ENCODE data around the gene KRTAP4-11.
"Not testable (repeated sequence)": the region's sequence is repeated elsewhere in the genome, so short reads cannot be mapped to it uniquely, and the experiment has no call there.

Gene KRTAP4-11

DNA sequence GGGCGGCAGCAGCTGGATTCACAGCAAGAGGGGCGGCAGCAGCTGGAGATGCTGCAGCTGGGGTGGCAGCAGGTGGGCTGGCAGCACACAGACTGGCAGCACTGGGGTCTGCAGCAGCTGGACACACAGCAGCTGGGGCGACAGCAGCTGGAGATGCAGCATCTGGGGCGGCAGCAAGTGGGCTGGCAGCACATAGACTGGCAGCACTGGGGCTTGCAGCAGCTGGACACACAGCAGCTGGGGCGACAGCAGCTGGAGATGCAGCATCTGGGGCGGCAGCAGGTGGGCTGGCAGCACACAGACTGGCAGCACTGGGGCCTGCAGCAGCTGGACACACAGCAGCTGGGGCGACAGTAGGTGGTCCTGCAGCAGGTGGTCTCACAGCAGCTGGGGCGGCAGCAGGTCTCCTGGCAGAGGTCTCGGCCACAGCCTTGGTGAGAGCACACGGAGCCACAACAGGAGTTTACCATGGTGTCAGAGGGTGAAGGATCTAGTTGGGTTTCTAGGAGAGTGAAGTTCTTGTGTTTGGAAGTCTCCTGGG is at the start of gene KRTAP4-11:
Gene KRTAP4-11, minus strand, starts transcription at position 528 of the 541 bp plus-strand sequence. Its CDS starts 58 bp downstream, at position 470.
- DNase-seq: not testable (repeated sequence)

DNA sequence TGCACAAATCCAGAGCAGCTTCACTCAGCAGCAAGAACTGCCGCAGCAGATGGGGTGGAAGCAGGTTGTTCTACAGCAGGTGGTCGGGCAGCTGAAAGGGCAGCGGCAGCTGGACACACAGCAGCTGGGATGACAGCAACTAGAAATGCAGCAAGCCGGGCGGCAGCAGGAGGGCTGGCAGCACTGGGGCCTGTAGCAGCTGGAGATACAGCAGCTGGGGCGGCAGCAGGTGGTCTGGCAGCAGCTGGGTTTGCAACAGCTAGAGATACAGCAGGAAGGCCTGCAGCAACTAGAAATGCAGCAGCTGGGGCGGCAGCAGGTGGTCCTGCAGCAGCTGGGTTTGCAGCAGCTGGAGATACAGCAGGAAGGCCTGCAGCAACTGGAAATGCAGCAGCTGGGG is 49.4 kb upstream of the KRTAP4-11 start:
- no peak for DNase-seq

DNA sequence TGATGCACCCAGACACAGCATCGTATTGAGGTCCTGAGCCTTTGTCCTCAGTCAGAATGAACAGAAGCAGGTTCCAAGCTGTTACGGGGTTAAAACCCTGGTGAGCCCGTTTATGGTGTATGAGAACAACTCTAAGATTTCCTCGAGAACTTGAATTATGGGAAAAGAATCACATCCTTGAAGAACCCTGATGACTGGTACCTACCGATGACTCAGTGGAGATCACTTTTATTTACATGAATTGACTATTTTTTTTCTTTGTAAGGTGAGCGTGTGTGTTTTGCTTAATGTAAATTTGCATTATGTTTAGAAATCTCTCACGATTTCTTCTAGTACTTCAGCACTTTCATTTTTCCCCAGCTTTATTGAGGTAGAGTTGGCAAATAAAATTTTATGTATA is 45.7 kb upstream of the KRTAP4-11 start:
- no peak for DNase-seq

DNA sequence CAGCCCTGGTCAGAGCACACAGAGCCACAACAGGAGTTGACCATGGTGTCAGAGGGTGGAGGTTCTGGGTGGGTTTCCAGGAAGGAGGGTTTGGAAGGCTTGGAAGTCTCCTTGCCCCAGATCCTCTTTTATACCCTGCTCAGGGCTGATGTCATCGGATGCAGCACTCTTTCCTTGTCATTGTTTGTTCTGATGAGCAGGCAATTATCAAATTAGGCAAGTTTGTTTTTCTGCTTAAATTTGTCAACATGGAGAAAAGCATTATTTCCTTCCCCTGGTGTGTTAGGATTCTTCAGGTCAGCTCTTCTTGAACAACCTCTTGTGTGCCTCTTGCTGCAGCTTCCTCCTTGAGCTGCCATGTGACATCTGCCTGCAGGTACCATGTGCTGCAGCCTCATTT is 42.5 kb upstream of the KRTAP4-11 start, which contains the start of gene KRTAP4-4:
Gene KRTAP4-4, minus strand, starts transcription at position 101 of the 400 bp plus-strand sequence. Its CDS starts 57 bp downstream, at position 44.
- no peak for DNase-seq

DNA sequence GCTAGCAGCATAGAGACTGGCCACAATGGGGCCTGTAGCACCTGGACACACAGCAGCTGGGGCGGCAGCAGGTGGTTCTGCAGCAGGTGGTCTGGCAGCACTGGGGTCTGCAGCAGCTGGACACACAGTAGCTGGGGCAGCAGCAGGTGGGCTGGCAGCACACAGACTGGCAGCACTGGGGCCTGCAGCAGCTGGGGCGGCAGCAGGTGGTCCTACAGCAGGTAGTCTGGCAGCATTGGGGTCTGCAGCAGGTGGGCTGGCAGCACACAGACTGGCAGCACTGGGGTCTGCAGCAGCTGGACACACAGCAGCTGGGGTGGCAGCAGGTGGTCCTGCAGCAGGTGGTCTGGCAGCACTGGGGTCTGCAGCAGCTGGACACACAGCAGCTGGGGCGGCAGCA is 42.0 kb upstream of the KRTAP4-11 start:
- DNase-seq: not testable (repeated sequence)

DNA sequence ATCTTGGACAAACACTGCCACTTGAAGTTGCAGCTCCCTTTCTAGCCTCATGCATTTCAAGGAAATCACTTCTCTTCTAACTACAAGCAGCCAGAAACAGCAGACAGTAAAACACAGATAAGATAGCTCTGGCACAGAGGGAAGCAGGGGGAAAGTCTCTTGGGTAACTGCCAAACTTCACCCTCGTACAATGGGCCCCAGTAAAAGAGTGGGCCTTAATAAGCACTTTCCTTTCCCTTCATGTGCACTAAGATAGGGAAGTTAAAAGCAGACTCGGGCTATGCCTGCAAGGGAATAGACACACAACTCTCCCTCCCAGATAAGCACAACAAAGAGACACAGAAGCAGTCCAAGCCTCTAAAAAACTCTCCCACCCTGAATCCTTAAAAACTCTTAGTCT is 35.7 kb upstream of the KRTAP4-11 start:
- DNase-seq: no peak

DNA sequence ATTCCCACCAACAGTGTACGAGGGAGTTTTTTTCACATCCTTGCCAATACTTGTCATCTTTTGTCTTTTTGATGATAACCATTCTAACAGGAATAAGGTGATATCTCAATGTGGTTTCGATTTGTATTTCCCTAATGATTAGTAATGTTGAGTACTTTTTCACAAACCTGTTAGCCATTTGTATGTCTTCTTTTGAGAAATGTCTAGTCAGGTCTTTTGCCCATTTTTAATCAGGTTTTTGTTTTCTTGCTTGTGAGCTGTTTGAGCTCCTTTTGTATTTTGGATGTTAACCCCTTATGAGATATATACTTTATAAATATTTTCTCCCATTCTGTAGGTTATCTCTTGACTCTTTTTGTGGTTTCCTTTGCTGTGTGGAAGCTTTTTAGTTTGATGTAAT is 33.4 kb upstream of the KRTAP4-11 start:
- no peak for DNase-seq

DNA sequence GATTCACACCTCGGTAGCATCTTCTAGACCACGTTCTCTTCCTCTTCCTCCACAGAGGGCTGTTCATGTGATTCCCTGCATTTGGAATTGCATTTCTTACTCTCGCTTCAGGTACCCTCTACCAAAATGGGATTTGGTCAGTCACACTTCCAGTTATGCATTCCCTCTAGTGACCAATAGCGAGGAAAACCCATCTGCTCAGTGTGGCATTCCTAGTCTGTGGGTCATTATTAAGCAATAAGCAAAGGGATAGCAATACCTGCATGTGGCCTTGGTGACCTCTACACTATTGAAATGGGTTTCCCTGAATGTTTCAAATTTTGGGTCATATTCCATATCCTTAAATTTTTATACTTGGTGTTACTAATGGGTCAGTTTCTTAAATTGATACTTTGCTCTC is 31.9 kb upstream of the KRTAP4-11 start:
- no peak for DNase-seq

DNA sequence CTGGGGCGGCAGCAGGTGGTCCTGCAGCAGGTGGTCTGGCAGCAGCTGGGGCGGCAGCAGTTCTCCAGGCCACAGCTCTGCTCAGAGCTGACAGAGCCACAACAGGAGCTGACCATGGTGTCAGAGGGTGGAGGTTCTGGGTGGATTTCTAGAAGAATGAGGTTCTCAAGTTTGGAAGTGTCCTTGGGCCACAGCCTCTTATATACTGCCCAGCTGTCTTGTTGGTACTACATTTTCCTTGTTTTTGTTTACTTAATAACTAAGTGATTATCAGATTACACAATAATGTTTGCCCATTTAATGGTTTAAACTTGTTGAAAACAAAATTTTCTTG is 31.4 kb upstream of the KRTAP4-11 start, which contains the start of gene KRTAP4-5:
Gene KRTAP4-5, minus strand, starts transcription at position 174 of the 334 bp plus-strand sequence. Its CDS starts 58 bp downstream, at position 116.
- no peak for DNase-seq

DNA sequence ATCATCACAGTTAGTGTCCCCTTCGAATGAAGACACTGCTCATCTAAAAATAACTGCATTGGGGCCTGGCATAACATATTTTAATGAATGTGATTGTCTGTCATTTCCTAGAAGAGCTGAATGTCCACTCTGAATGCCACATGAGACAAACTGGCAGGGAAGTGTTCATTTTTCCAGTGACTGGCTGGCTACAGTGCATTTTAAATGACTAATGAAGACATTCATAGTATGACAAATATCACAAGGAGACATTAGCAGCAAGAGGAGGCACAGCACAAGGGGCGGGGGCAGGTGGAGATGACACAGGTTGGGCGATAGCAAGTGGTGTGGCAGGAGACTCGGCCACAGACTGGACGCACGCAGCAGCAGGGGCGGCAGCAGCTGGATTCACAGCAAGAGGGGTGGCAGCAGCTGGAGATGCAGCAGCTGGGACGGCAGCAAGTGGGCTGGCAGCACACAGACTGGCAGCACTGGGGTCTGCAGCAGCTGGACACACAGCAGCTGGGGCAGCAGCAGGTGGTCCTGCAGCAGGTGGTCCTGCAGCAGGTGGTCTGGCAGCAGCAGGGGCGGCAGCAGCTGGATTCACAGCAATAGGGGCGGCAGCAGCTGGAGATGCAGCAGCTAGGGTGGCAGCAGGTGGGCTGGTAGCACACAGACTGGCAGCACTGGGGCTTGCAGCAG is 30.9 kb upstream of the KRTAP4-11 start:
- not testable (repeated sequence) for DNase-seq

DNA sequence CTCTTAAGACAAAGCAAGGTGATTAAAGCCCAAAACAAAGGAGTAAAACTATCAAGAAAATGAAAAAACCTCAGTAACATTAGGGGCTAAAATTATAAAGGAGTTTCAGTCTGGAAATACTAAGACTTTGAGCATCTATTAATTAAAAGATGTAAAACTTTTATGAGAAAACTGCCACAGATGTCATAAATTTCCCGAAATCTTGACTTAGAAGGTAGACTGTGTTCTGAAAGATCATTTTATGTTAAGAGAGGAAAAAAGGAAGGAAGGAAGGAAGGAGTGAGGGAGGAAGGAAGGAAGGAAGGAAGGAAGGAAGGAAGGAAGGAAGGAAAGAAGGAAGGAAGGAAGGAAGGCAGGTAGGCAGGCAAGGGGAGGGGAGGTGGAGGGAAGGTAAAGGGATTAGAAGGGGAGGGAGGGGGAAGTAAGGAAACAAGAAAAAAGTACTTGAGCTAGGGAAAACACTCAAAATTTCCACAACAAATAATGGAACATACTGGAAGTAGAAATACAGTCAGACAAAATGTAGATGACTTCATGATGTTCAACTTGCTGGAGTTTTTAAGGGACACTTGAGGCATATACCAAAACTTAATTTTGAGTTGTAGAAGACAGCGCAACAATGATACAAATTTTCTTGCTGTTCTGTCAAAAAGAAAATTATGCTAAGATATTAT is 29.5 kb upstream of the KRTAP4-11 start:
- no peak for DNase-seq

DNA sequence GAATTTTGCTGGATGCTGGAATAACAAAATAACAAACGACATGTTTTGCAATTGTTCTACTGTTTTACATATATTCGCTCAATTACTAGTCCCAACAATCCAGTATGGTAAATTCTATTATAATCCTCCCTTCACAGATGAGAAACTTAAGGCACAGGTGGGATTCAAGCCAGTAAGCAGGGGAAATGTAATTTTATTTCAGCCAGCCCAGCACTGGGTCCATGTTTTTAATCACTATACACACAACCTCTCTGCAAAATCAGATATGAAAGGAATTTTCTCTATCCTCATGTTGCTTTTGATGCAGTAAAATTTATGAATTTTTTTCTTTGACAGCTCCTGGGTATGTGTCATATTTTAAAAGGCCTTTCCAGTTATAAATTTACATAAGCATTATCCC is 27.1 kb upstream of the KRTAP4-11 start:
- no peak for DNase-seq

DNA sequence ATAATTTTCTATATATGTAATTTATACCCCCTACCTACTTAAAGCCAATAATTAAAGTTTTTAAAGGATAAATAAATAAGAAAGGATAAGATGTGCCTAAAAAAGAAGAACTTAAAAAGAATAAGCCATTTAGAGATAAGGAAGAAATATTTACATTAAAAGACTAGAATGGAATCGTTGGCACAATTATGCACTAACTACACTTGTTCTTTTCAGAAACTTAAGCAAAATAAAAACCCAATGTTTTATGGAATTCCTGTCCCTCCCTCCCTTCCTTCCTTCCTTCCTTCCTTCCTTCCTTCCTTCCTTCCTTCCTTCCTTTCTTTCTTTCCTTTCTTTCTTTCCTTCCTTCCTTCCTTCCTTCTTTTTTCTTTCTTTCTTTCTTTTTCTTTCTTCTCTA is 26.7 kb upstream of the KRTAP4-11 start:
- DNase-seq: no peak

DNA sequence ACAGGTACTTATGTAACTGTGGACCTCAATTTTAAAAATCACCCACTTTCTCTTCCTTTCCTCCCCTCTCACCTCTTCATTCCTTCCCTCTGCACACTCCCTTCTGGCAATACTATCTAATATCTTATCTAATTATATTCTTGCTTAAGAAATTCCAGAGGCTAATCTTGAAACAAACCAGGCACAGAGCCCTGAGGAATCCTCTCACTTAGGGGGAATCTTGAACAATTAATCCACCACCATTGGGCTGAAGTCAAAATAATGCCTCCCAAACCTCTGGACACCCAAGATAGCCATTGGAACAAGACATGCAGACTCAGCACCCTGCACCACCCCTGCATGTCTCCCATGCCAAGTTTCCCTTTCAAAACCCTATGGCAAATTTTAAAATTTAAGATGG is 23.2 kb upstream of the KRTAP4-11 start:
- DNase-seq: no peak

DNA sequence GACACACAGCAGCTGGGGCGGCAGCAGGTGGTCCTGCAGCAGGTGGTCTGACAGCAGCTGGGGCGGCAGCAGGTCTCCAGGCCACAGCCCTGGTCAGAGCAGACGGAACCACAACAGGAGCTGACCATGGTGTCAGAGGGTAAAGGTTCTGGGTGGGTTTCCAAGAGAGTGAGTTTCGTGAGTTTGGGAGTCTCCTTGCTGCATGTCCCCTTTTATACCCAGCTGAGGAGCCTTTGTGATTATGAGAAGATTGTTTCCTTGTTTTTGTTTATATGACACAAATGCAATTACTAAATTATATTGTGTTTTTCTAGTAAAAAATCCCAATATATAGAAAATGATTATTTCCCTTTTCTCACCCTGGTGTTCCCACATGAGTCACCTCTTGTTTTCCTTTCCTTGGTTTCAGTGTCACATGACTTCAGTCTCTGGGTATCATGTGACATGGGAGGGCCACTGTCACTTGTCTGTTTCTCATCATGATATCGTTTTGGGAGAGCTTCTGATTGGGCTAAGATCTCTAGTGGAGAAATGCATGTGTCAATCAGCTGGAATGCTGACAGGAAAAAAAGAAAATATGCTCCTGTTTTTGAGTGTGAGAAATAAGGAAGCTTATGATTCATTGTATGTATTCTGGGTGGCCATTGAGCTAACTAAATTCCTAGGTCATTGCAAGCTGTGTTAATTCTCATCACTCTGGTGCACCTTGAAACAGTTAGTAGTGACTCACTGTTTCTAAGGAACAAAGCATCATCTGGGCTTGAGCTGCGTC is 22.4 kb upstream of the KRTAP4-11 start, which contains the start of gene KRTAP4-6:
Gene KRTAP4-6, minus strand, starts transcription at position 185 of the 772 bp plus-strand sequence. Its CDS starts 57 bp downstream, at position 128.
- DNase-seq: no peak

DNA sequence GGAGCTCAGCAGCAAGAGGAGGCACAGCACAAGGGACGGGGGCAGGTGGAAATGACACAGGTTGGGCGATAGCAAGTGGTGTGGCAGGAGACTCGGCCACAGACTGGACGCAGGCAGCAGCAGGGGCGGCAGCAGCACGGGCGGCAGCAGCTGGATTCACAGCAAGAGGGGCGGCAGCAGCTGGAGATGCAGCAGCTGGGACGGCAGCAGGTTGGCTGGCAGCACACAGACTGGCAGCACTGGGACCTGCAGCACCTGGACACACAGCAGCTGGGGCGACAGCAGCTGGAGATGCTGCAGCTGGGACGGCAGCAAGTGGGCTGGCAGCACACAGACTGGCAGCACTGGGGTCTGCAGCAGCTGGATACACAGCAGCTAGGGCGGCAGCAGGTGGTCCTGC is 21.7 kb upstream of the KRTAP4-11 start:
- not testable (repeated sequence) for DNase-seq

DNA sequence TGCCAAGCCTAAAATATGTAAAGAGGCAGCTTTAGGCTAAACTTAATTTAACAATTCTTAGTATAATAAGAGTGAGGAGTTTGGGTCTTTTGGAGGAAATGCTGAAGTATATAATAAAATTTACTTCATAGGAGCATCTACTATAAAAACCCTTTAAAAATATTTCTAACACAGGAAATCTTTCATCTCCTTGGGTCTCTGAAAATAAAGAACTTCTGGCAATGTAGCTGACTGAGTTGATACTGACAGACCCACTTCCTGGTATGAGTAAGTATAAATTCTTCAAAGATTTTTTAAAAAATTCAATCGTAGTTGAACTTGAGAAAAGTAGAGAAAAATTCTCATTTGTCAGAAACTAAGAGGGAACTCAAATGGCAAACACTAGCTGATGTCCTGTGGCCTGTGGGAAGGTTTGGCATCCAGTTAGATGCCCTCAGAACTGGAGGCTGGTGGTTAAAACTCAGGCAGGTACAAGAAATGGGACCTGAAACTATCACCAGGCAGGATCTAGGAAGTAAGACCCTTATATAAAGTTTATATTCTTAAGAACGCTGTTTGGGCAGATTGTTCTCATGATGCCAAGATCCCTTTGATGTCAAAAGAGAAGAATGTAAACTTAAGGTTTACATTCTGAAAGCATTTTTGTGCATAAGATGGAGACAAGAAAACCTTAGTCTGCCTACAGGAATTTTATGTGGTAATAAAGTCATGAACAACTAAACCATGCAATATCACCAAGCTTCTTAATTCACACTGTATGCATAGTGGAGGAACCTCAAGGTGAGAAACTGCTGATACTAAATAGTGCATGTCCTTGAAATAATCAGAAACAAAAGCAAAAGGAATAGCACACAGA is 15.9 kb upstream of the KRTAP4-11 start:
- no peak for DNase-seq

DNA sequence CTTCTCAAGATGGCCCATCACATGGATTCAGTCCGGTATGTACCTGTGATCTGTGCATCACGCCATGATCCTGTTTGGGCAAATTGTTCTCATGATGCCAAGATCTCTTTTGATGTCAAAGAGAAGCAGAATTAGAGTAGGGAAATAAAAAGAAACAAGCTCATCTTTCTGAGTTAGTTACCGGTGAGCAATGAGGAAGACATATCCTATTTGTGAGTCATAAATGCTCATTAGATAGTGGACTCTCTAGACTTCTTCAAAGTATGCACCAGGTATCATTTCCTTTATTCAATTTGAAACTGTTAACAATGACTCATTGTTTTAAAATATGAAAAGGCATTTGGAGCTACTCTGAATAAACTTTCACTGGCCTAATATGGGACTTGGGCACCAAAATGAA is 13.8 kb upstream of the KRTAP4-11 start:
- no peak for DNase-seq

DNA sequence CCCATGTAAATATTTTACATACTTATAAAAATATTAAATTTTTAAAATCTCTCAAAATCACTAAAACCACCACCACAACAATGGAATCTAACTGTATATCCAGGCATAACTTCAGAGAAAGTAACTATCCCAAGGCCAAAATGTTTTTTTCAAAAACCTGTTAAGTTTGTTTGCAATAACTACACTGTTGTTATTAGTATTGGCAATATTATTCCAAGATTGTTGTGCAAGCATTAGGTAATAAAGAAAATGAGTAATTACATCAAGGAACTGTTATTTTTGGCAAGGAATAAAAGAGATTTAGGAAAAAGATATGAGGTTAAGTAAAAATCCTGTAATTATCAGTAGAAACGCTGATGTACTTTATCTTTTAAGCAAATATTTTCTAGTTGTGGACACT is 9.2 kb upstream of the KRTAP4-11 start:
- no peak for DNase-seq

DNA sequence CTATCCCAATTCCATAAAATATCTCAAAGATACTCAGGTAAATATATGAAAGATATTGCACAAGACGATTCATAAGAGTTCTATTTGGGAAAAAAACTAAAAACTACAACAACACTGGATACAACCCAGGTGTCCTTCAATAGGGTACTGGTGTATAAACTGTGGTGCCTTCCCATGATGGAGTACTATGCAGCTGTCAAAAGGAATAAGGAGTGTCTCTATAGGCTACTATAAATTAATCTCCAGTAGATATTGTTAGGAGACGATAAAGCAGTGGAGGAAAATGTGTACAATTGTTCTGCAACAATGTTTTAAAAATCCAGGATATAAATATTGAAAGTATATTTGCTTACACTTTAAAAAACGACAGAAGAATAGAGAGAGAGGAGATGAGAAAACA is 8.2 kb upstream of the KRTAP4-11 start:
- no peak for DNase-seq

DNA sequence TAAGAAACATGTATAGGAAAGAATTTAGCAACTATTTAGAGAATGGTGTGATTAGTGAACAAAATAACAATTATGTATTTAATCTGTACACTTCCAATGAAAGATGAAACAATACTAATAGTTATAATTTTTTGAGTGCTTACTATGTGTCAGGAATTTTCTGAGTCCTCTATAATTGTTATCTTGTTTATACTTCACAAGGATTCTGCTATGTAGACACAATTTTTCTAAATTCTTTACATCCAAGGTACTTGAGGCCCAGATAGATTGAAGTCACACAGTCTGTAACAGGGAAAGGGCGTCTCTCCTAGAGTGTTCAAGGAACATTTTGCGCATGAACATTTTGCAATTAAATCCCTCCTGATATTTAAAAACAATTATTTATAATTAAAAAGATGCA is 6.9 kb upstream of the KRTAP4-11 start:
- no peak for DNase-seq

DNA sequence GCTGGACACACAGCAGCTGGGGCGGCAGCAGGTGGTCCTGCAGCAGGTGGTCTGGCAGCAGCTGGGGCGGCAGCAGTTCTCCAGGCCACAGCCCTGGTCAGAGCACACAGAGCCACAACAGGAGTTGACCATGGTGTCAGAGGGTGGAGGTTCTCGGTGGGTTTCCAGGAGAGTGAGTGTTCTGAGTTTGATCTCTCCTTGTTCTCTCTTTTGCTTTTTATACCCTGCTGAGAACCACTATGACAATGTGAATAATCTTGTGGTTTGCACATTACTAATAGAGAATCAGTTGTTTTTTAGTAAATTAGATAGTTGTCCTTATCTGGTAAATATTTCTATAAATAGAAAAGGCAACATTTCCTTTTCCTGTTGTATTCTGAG is 5.8 kb upstream of the KRTAP4-11 start, which contains the start of gene KRTAP4-12:
Gene KRTAP4-12, minus strand, starts transcription at position 192 of the 381 bp plus-strand sequence. Its CDS starts 60 bp downstream, at position 132.
- DNase-seq: not testable (repeated sequence)

All from CD4-positive, alpha-beta T cell treated with Interleukin-4 for 4 hours (primary cell).